GM12891 (cell line): ENCODE data around the gene PAPPA2.

ENCODE experiments used
- PAX5 ChIP-seq: IDR thresholded peaks from 2 replicates; pipeline ENCODE4 v1.6.1; 2011; ENCODE audit warnings: low read length, moderate library complexity, mild to moderate bottlenecking; ENCODE audit not compliant: insufficient read depth, severe bottlenecking
- POLR2A ChIP-seq: IDR thresholded peaks from 2 replicates; pipeline ENCODE4 v1.6.1; 2011; ENCODE audit warnings: low read depth, low read length, control low read depth
- POLR2AphosphoS5 ChIP-seq: IDR thresholded peaks from 2 replicates; pipeline ENCODE4 v1.6.1; 2011; ENCODE audit warnings: low read depth, low read length, control low read depth
- POU2F2 ChIP-seq: IDR thresholded peaks from 2 replicates; pipeline ENCODE4 v1.6.1; 2011; ENCODE audit warnings: low read depth, mild to moderate bottlenecking, control low read depth, low read length, moderate library complexity
- SPI1 ChIP-seq: IDR thresholded peaks from 2 replicates; pipeline ENCODE4 v1.6.1; 2011; ENCODE audit warnings: low read depth, low read length, control low read depth
- TAF1 ChIP-seq: IDR thresholded peaks from 2 replicates; pipeline ENCODE4 v1.6.1; 2011; ENCODE audit warnings: low read depth, low read length, control low read depth

DNA sequence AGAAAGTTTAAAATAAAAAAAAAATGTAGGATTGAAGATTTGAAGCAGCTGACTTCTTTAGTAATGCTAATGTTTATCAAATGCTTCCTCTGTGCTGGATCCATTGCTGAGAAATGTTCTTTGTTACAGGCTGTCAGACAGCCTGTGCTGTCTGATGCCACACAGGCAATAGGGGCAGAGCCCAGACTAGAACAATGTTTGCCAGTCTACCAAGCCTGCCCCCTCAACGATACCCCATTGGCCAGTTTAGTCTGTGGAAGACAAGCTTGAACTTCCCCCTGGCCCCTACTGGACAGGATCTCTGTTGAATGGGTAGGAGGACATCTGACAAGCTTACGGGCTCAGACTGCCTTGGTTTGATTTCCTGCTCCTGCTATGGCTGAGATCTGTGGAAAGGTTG lies 79.4 kb downstream of the PAPPA2 start:
- TF ChIP-seq POLR2AphosphoS5, result no peak
- no peak for TF ChIP-seq POU2F2
- TF ChIP-seq POLR2A, result no peak
- no peak for TF ChIP-seq PAX5
- no peak for TF ChIP-seq TAF1
- TF ChIP-seq SPI1, result no peak
